Activated T-helper 2 cell treated with anti-CD3 and anti-CD28 coated beads, Interferon-gamma antibody, Interleukin-2, Interleukin-4, amounts not matched to agents 10 μg/mL and 5 μg/mL and 100 μg/mL, durations not matched to agents 14 hours and 24 hours and 36 hours (primary cell): ENCODE results near the gene CD300H. TPM values are rescaled to one million over a fixed set of nuclear protein-coding genes. Genes with fewer than 3 reads are reported as not detected.

Experiments
- DNase-seq: peaks from one replicate; pipeline ENCODE4 v3.0.0; 2021; ENCODE audit warnings: low spot score
- H3K27ac Mint-ChIP-seq: one replicate; pipeline ENCODE4 v1.8.0; 2021; ENCODE audit warnings: mixed read lengths
- H3K27me3 Mint-ChIP-seq: one replicate; pipeline ENCODE4 v1.8.0; 2021; ENCODE audit warnings: low read depth, mixed read lengths
- H3K36me3 Mint-ChIP-seq: one replicate; pipeline ENCODE4 v1.8.0; 2021; ENCODE audit warnings: low read depth, mixed read lengths
- H3K4me1 Mint-ChIP-seq: one replicate; pipeline ENCODE4 v1.8.0; 2021; ENCODE audit warnings: low read depth, mixed read lengths
- H3K4me3 Mint-ChIP-seq: one replicate; pipeline ENCODE4 v1.8.0; 2021; ENCODE audit warnings: low read depth, mild to moderate bottlenecking, moderate library complexity, mixed read lengths
- H3K9me3 Mint-ChIP-seq: one replicate; pipeline ENCODE4 v1.8.0; 2021; ENCODE audit warnings: mixed read lengths
- intact Hi-C: fragments of 100-400 bp; cut with micrococcal nuclease; formaldehyde crosslinking; loops from one replicate; pipeline ENCODE4 v1.15.1; 2023
- total RNA-seq: library from RNA; stranded (reverse); gene quantifications from 2 replicates; pipeline ENCODE4 v1.2.3, GENCODE V29; 2022

The CD300H gene
- total RNA-seq, 1 donor from 2014 or later: not detected

DNA sequence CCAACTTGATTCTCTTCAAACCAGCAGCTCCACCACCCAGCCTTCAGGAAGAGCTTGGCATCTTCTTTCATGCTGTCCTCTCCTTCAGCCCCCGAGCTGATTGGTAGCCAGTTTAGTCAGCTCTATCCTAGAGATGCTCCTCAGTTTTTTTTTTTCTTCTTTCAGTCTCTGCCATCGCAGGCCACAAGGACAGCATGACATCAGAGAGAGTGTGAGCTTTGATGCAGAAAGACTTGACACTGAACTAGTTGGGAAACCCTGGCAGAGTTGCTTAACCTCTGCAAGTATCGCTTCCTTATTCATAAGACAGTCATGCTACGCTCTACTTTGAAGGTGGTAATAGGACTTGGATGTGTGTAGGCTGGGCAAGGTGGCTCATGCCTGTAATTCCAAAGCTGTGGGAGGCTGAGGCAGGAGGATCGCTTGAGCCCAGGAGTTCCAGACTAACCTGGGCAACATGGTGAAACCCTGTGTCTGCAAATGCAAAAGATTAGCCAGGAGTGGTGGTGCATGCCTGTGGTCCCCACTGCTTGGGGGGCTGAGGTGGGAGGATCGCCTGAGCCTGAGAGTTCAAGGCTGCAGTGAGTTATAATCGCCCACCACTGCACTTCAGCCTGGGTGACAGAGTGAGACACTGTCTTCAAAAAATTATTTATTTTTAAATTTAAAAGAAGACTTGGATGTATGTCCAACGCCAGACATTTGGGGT, 38.7 kb downstream of the CD300H start:
- H3K36me3 Mint-ChIP-seq: no peaks in the 10 kb centered on the region
- H3K4me3 Mint-ChIP-seq: no peak overlapping the region
- DNase-seq: no peak
- H3K27me3 Mint-ChIP-seq: peaks cover 14% of the 10 kb centered on the region
- H3K9me3 Mint-ChIP-seq: no peaks in the 10 kb centered on the region
- intact Hi-C loops: no loop called here
- H3K4me1 Mint-ChIP-seq: peaks cover 7% of the 10 kb centered on the region
- H3K27ac Mint-ChIP-seq: no peak overlapping the region

DNA sequence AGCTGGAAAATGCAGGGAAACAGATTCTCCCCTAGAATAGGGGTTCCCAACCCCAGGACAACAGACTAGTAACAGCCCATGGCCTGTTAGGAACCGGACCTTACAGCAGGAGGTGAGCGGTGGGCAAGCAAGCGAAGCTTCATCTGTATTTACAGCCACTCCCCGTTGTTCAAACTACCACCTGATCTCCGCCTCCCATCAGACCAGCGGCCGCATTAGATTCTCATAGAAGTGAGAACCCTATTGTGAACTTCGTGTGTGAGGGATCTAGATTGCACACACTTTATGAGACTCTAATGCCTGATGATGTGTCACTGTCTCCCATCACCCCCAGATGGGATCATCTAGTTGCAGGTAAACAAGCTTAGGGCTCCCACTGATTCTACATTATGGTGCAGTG, 39.6 kb downstream of the CD300H start:
- intact Hi-C loops: no loop called here
- H3K36me3 Mint-ChIP-seq: no peaks in the 10 kb centered on the region
- H3K4me1 Mint-ChIP-seq: peaks cover 6% of the 10 kb centered on the region
- H3K27me3 Mint-ChIP-seq: peaks cover 10% of the 10 kb centered on the region
- H3K27ac Mint-ChIP-seq: no peak overlapping the region
- DNase-seq: no peak
- peaks cover 7% of the 10 kb centered on the region for H3K9me3 Mint-ChIP-seq
- no peak overlapping the region for H3K4me3 Mint-ChIP-seq

GRCh38 chr17:74527081-74527480, 40.2 kb downstream of the CD300H start:
- Mint-ChIP-seq H3K27ac (no peak overlapping the region), H3K27me3 (peaks cover 7% of the 10 kb centered on the region), H3K4me1 (peaks cover 3% of the 10 kb centered on the region), H3K9me3 (peaks cover 7% of the 10 kb centered on the region), H3K36me3 (no peaks in the 10 kb centered on the region), H3K4me3 (no peak overlapping the region)
- DNase-seq: no peak
- intact Hi-C loops: no loop called here

DNA sequence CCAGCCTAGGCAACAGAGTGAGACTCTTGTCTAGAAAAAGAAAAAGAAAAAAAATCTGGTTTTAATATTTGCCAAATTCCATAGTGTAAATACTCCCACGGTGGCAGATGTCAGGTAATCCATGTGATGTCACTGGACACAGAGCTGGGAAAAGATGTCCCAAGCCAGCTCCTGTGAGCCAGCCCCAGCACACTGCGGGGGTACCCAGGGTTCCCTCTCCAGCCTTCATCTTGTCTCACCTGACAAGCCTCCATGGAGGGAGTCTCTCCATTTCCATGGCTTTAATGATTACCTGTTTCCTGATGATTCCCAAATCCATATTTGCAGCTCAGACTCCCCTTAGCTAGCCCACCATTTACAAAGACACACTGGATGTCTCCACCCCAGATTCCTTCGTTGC, 40.6 kb downstream of the CD300H start:
- H3K4me1 Mint-ChIP-seq: peaks cover 5% of the 10 kb centered on the region
- H3K27ac Mint-ChIP-seq: no peak overlapping the region
- intact Hi-C loops: no loop called here
- DNase-seq: no peak
- H3K9me3 Mint-ChIP-seq: peaks cover 7% of the 10 kb centered on the region
- no peaks in the 10 kb centered on the region for H3K36me3 Mint-ChIP-seq
- no peak overlapping the region for H3K4me3 Mint-ChIP-seq
- peaks cover 7% of the 10 kb centered on the region for H3K27me3 Mint-ChIP-seq

DNA sequence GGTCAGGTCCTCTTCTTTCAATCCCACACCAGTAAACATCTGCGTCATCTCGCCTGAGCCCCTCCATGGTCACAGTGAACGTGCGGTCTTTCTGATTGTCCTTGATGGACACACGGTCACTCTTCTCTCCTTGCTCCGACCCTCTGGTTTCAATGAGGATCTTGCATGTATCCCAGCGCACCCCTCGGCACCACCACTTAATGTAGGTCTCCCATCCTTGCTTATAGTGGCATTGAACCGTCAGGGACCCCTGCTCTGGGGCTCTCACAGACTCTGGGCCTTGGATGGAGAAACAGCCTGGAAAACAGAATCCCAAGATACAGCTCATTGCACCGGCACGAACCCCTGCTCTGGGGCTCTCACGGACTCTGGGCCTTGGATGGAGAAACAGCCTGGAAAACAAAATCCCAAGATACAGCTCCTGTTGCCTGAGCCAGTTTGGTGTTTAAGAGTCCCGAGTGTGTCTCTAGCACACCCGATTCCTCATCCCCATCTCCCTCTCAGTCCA, 41.5 kb downstream of the CD300H start:
- no peak for DNase-seq
- peaks cover 7% of the 10 kb centered on the region for H3K27me3 Mint-ChIP-seq
- intact Hi-C loops: no loop called here

GRCh38 chr17:74525465-74525725, 41.9 kb downstream of the CD300H start:
- Mint-ChIP-seq H3K36me3 (peaks cover 2% of the 10 kb centered on the region), H3K27me3 (peaks cover 6% of the 10 kb centered on the region), H3K27ac (no peak overlapping the region), H3K4me3 (no peak overlapping the region), H3K9me3 (peaks cover 7% of the 10 kb centered on the region), H3K4me1 (peaks cover 13% of the 10 kb centered on the region)
- DNase-seq: no peak
- intact Hi-C loops: no loop called here

More for the DNA sequence above, 41.5 kb downstream of the CD300H start:
- Mint-ChIP-seq H3K9me3 (peaks cover 7% of the 10 kb centered on the region), H3K4me3 (no peak overlapping the region), H3K27ac (no peak overlapping the region), H3K4me1 (peaks cover 12% of the 10 kb centered on the region), H3K36me3 (peaks cover 2% of the 10 kb centered on the region)

DNA sequence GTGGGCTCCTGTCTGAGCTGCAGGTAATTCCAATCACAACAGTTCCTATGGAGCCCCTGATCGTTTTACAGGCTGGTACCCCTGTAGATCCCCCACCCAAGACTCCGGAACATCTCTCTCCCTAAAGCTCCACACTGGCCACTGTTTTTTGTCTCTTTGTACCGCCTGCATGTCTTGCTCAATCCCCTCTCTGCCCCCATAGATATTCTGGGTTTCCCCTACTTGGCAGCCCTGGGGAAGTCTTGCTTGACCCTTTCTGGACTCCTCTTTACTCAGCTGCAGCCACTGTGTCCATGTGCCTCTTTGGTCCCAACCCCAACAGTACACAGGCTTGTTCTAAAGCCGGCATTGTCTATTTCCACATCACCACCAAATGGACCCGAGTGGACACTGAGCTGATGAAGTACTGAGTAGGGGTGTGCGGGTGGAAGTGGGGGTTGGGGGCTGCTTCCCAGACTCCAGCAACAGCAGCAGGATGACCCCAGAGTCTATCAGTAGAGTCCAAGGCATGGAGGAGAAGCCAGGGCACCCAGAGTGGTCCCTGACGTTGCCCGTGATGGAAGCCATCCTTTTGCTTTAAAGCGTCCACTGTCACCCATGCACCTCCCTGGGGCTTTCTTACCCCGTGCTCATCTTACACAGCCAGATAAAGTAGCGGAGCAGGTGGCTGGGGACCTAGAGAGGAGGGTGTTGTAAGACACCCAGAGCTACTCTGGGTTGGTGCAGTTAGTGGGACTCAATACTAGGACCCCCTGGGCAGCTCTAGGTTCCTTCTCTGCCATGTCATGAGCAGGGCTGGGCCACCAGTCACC, 42.5 kb downstream of the CD300H start:
- peaks cover 17% of the 10 kb centered on the region for H3K4me1 Mint-ChIP-seq
- H3K27me3 Mint-ChIP-seq: peaks cover 3% of the 10 kb centered on the region
- no peak overlapping the region for H3K27ac Mint-ChIP-seq
- intact Hi-C loops: no loop called here
- H3K4me3 Mint-ChIP-seq: no peak overlapping the region
- peaks cover 7% of the 10 kb centered on the region for H3K9me3 Mint-ChIP-seq
- H3K36me3 Mint-ChIP-seq: peaks cover 2% of the 10 kb centered on the region
- DNase-seq: no peak

- intact Hi-C loops: no loop called here
- H3K36me3 Mint-ChIP-seq: peaks cover 2% of the 10 kb centered on the region
- DNase-seq: no peak
- peaks cover 17% of the 10 kb centered on the region for H3K4me1 Mint-ChIP-seq
- H3K27me3 Mint-ChIP-seq: no peaks in the 10 kb centered on the region
- no peak overlapping the region for H3K4me3 Mint-ChIP-seq
- peaks cover 12% of the 10 kb centered on the region for H3K9me3 Mint-ChIP-seq
- H3K27ac Mint-ChIP-seq: no peak overlapping the region
Measured at GRCh38 chr17:74523308-74523707, 44.0 kb downstream of the CD300H start.

- no peak for DNase-seq
- Mint-ChIP-seq H3K27ac (no peak overlapping the region), H3K9me3 (peaks cover 19% of the 10 kb centered on the region), H3K36me3 (peaks cover 2% of the 10 kb centered on the region), H3K4me1 (peaks cover 16% of the 10 kb centered on the region), H3K27me3 (no peaks in the 10 kb centered on the region), H3K4me3 (no peak overlapping the region)
- intact Hi-C loops: no loop called here
Measured at GRCh38 chr17:74522381-74523105, 44.8 kb downstream of the CD300H start.

- Mint-ChIP-seq H3K27ac (peak overlapping the region; percentile 64), H3K9me3 (peaks cover 19% of the 10 kb centered on the region), H3K36me3 (peaks cover 2% of the 10 kb centered on the region), H3K4me1 (peaks cover 16% of the 10 kb centered on the region), H3K27me3 (no peaks in the 10 kb centered on the region), H3K4me3 (no peak overlapping the region)
- DNase-seq: no peak
- intact Hi-C loops: no loop called here
Measured at GRCh38 chr17:74521701-74522201, 45.6 kb downstream of the CD300H start.

GRCh38 chr17:74520790-74521480, 46.4 kb downstream of the CD300H start:
- Mint-ChIP-seq H3K36me3 (peaks cover 2% of the 10 kb centered on the region), H3K4me3 (no peak overlapping the region), H3K27ac (peak overlapping the region; percentile 64), H3K4me1 (peaks cover 16% of the 10 kb centered on the region), H3K27me3 (no peaks in the 10 kb centered on the region), H3K9me3 (peaks cover 19% of the 10 kb centered on the region)
- intact Hi-C loops: no loop called here
- no peak for DNase-seq

GRCh38 chr17:74520016-74520434, 47.3 kb downstream of the CD300H start:
- intact Hi-C loops: no loop called here
- Mint-ChIP-seq H3K27me3 (no peaks in the 10 kb centered on the region), H3K27ac (peak overlapping the region; percentile 31), H3K9me3 (peaks cover 19% of the 10 kb centered on the region), H3K36me3 (peaks cover 2% of the 10 kb centered on the region), H3K4me3 (no peak overlapping the region), H3K4me1 (peaks cover 16% of the 10 kb centered on the region)
- DNase-seq: no peak
